NCI-H1105 treated with DMSO at 0.1 percent for 48 hours (cell line): ENCODE measurements around the gene C5.

ENCODE experiments used
- DNase-seq: peaks from one replicate; lab custom pipeline; 2025; lab: John Stamatoyannopoulos, UW

The C5 gene

DNA sequence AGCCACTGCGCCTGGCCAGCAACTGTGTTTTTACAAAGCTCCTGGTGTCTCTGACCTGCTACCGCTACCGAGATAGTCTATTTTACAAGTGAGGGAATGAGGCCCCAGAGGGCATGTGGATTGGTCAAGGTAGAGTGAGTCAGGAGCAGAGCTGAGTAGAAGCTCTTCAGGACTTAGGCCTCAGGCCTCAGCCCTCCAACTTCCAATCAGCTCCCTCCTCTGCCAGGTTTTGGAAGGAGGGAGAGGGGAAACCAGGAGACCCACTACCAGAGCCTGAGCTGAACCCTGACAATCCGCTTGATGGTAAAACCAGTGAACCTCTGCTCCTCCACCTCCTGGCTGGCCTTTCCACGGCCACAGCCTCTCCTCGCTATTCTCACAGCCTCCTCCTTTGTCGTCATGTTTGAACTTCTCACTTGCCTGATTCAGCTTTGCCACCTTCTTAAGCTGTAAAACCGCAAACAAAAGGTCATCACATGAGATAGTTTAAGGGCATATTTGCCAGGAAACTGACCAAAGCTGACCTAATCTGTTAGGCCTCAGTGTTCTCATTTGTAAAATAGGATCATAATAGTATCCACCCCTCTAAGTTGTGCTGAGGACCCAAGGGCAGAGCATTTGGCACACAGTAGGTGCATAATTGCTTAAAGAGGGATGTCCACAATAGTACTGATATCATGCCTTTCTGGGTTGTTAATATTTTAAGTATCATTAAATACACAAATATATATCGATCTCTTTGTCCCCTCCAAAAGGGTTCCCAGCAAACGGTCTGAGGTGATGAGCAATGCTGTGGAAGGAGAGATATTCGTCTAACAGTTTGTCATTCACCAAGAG, 125.2 kb downstream of the C5 start:
- DNase-seq, result no peak

DNA sequence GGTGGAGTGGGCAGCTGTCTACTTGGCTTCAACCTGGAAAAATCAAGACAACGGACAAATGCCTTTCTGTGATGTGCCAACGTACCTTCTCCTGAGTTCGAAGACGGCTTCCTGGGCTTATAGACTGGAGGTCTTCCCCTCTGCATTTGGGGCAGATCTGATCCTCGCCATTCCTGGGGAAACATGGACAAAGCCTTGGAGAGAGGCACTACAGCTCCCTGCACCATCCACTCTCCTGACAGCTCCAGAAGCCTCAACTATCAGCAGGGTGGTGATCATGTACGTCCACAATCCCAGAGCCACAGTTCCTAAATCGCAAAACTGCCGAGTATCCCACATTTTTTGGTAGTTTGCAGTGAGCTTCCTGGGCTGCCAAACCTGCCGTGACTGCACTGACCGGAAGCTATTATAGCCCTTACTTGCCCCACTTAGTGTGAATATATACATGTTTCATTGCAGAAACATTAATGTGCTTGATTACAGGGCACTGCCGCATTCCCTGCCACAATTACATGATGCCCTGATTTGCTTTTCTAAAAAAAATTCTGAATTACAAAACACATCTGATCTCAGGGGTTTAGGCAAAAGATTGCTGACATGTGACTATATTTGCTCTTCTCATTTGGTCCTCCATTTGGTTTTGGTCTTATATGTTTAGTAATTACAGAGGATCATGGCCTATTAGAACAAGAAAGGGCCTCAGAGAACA, 126.3 kb downstream of the C5 start:
- no peak for DNase-seq

DNA sequence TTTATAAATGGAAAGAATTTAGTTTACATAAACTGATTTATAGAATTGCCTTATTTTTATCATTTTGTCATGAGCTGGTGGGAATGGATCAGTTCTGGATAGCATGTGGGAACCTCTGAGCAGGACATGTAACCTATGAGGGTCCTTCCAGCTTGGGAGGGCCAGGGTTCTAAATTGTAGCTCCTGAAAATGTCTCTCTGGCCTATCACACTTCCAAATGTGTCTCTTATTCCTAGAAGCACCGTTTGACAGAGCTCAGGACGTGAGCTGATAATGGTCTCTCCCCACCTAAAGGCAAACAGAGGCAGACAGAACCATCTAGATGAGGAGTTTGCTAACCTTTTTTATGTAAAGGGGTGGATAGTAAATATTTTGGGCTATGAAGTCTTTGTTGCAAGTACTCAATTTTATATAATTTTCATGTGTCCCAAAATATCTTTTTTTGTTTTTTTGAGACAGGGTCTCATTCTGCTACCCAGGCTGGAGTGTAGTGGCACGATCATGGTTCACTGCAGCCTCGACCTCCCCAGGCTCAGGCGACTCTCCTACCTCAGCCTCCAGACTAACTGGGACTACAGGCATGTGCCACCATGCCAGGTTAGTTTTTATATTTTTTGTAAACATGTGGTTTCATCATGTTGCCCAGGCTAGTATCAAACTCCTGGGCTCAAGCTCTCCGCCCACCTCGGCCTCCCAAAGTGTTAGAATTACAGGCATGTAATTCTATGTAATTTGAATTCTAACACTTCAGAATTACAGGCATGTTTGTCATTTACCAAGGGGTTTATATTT, 127.5 kb downstream of the C5 start:
- DNase-seq, result no peak

DNA sequence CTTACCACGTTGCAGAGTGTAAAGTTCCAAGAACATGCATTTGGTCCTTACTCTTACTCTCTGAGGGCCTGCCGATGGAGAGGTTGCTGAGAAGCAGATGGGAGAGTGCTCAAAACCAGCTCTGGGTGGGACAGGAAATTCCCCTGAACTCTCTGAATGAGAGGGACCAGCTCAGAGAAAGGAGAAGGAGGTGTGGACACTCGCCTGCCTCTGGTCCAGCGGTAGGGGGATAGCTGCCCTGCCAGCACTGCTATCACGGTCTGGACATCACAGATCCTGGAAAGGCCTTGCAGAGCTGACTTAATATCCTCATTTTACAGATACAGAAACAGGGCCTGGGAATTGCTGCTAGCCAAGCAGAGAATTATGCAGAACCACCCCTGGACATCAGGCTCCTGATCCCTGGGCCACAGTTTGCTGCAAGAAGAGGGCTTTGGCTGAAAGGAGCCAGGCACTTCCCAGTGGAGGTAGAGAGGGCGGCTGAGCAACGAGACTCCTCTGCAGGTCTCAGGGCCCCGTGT, 128.4 kb downstream of the C5 start:
- no peak for DNase-seq

DNA sequence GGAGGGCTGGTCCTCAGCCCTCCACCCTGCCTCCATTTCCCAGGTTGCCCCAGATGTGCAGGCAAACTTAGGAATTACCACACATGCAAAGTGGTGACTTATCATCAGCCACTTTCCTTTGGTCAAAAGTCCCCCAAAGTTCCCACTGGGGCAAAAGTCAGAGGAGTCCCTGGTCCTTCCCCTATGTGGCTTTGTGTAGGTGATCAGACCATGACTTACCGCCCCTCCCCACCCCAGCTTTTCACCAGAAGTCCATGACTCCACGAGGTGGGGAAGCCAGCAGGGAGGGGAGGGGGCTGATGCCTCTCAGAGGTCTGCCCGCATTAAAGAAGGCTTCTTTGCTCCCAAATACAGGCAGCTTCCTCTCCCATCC, 129.3 kb downstream of the C5 start:
- no peak for DNase-seq

DNA sequence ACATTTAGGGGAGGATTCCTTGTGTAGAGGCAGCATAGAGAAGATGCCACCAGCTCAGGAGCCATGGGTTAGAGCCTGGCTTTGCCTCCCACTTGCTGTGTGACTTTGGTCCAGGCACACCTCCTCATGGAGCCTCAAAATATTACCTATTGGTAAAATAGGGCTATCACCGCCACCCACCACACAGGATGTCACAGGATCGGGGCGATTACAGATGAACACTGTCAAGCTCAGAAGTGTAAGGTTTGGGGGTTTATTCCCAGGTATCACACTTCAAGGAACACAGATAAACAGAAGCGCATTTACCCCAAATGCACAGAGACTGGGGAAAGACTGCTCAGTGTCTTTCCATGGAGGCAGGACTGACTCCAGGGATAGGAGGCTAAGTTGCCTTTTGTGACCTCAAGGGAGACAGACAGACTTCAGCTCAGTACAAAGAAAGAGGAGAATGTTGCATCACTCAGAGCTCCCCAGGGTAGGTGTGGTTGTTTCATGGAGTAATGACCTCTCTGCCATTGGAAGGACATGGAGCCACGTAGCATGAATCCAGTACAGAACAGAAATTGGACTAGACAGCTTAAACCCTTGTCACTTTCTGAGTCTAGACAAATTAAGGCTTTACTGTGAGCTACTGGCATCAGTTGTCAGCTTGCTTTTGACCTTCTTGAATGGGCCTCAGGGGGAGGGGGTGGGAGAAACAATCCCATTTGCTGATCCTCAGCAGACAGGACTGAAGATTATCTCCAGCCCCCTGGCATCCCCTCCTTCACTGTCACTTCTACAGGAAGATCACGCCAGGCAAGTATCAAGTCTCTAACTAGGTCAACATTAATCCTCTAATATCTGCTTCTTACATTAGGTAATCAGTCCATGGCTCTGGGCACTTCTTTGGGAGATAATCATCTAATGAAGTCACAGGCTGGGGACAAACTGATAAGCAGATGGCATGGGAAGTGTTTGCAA, 130.0 kb downstream of the C5 start:
- no peak for DNase-seq

DNA sequence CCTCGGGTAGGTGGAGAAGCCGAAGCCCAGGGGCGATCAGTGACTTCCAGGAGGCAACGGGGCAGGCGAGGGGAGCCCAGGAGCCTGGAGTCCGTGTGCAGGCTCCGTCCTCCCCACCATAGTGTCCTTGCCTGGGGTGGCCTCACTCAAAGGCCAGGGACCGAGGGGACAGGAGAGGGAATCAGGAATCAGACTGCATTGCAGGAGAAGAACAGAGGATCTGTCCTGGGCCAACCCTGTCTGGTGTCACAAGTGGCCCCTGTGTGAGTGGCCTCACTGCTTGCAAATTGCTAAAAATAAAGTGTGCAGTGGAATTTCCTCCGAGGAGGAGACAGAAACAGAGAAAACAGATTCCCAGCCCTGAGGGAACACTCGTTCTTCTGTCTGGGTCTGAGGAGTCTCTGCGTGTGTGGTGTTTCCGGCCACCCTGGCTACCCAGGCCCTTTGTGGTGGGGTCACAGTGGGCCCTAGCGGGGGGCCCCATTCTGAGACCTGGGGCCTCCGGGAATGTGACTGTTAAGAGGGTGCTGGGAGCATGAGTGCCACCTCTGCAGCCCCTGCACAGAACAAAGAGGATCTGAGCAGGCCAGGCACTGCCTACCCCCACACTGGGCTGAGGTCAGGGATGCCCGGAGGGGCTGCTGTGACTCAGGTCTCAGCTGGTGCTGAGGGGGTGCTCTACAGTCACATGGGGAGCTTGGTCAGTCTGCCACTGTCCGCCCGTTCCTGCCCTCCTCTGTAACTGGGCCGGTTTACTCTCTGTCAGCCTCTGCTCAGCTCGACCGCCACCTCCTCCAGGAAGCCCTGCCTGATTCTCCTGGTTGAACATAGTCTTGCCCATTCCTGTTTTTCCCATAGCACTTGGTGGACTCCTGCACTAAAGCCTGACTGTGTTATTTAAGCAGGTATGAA, 130.9 kb downstream of the C5 start:
- DNase-seq, result no peak

DNA sequence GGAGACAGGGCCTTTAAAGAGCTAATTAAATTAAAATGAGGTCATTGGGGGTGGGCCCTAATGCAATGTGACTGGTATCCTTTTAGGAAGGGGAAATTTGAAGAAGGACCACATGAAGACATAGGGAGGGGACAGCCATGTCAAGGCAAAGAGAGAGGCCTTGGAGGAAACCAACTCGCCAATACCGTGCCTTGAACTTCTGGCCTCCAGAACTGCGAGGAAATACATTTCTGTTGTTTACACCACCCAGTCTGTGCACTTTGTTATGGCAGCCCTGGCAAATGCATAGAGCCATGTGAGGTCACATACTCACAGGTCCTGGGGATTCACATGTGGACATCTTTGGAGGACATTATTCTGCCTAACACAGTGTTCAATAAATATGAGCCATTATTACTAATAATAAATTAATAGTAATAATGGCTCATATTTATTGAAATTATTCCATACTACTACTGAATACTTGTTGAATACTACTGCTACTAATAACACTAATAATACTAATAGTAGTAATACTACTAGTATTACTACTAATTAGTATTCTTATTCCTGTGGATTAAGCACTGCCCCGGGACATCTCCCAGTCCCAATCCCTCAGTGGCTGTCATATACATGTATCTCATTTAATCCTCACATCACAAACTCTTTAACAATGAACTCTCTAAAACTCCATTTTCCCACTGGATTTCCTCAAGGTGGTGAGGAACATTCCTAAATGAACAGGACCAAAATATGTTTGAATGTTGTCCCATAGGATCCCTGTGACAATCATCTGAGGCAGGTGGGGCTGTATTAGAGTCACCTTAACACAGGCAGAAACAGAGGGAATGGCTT, 131.9 kb downstream of the C5 start:
- DNase-seq, result no peak

DNA sequence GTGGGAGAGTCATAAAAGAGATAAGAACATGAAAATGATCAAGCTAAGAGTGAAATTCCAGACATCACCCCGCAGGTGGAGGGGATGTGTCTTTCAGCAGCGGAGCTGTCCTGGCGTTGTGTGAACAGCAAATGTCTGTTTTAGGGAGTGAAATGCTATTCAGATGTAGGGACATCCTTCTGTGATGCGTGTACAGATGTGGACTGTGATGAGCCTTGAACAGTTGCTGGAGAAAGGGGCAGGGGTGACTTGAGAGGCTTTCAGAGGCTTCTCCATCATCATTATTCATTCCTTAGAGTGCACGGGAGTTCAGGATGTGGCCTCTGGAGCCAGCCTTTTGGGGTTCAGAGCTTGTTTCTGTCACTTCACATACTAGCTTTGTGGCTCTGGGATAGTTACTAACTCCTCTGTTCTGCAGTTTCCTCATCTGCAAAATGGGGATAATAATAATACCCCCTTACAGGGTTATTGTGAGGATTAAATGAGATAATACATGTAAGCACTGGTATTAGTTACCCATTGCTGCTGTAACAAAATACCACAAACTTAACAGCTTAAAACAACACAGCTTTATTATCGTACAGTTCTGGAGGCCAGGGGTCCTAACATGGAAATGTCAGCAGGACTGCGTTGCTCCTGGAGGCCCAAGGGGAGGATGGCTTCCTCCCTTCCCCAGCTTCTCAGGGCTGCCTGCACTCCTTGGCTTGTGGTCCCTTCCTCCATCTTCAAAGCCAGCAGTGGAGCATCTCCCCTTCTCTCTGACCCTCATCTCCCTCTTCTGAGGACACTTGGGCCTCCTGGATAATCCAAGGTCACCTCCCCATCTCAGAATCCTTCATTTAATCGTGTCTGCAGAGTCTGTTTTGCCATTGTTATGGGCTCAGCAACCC, 132.8 kb downstream of the C5 start:
- DNase-seq, result no peak

DNA sequence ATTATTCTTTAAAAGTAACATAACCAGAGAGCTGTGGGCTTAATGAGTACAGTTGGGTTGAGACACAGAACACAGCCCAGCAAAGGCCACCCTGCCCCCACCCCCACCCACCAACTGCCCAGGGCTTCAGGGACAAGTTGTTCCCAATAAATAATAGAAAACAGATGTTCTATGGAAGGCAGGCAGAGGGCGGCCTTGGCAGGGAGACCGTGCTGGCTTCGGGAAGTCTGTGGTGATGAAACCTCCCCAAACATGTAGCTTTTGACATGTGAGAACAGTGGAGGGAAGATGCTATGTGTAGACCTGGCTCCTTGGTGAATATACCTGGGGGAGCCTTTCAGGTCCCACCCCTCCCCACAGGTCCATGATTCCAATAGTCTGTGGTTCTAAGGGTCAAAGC, 133.5 kb downstream of the C5 start:
- DNase-seq, result no peak

DNA sequence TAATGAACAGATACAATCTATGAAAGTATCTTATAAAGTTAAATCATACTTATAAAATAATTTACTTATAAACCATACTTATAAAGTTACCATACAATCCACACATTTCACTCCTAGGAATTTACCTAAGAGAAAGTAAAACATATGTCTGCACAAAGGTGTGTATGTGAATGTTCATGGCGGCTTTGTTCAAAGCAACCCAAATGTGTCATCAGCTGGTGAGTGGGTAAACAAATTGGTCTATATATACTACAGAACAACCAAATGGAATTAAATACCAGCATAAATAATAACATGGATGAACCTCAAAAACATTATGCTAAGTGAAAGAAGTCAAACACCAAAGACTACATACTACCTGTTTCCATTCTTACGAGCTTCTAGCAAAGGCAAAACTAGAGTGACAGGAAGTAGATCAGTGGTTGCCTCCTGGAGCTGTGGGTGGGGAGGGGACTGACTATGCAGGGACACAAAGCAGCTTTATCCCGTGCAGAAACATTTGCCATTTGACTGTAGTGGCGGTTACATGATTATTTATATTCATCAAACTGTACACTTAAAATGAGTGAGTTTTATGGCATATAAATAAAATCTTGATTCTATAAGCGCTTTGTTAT, 134.1 kb downstream of the C5 start:
- DNase-seq, result no peak

DNA sequence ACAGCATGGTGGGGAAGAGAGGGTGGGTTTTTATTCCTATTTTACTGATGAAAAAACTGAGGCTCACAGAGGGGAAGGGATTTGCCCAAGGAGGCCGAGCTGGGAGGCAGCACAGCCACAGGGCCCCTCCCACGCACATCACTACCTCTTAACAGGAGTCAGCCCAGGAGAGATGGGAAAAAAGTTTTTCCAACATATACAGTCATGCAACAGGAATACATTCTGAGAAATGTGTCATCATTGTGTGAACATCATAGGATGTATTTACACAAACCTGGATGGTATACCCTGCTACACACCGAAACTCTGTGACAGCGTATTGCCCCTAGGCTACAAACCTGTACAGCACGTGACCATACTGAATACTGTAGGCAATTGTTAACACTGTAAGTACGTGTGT, 135.1 kb downstream of the C5 start:
- DNase-seq, result no peak

DNA sequence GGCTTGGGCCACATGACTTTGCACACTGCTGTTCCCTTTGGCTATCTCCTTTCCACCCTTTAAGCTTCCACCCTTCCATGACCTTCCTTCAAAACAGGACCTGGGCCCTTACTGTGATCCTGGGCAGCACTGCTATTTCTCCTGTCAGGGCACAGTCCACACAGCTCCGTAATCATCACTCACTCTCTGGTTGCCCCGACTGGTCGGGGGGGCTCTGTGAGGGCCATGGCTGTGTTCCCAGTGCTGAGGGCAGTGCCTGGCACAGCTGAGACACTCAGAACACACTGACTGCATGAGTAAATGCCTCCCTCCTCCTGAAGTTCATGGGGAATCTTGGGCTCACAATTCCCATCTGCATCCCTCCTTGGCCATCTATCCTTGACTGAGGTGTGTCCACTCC, 135.7 kb downstream of the C5 start:
- no peak for DNase-seq

DNA sequence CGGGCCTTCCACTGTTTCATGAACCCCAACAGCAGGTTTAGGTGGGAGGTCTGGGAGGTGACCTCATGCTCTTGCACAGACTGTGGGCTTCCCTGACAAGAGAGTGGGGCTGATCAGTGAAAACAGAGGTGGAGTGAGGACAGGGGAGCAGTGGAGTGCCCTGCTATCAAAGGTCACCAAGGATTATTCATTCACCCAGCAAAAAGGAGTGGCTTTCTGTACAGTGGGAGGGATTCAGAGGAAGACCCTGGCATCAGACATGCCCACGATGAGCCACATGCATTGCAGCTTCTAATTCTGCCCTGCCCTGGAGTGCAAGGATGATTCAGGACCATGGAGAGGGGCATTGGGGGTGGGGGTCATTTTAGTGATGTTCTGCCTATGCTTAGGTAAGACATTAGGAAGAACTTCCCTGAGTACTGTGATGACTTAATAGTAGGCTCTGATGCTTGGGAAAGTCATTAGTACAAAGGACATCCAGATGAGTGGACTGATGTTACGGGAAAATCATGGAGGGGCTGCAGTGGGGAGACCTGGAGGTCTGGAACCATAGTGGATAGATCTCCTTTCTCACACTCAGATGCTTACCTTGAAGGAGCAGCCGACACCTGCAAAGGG, 136.3 kb downstream of the C5 start:
- DNase-seq, result no peak

DNA sequence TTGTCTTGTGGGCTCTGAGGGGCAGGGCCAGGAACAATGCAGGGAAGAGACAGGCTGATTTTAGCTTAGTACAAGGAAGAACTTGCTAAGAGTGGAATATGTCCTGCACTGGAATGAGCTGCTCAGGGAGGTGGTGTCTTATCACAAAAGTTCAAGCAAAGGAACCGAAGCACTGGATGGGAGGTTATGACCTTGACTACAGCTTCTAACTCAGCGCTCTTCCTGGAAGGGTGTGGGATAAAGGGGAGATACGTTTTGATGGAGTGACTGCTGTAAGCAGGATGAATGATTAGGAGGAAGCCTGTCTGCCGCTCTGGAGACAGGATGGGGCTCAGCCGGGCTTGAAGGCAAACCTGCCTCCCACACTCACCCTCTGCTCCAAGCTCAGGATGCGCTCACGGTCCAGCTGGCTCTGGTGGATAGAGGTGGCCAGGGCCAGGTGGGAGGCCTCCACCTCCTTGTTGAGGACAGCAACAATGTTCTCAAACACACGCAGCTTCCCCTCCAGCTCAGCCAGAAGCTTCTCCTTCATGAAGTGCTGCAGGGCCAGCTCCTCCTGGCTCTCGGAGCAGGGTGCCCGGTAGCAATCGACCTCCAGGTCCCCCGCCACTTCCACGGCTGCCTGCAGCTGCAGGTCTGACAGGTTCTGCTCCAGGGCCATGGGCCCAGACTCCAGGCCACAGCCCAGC, 137.0 kb downstream of the C5 start:
- no peak for DNase-seq

DNA sequence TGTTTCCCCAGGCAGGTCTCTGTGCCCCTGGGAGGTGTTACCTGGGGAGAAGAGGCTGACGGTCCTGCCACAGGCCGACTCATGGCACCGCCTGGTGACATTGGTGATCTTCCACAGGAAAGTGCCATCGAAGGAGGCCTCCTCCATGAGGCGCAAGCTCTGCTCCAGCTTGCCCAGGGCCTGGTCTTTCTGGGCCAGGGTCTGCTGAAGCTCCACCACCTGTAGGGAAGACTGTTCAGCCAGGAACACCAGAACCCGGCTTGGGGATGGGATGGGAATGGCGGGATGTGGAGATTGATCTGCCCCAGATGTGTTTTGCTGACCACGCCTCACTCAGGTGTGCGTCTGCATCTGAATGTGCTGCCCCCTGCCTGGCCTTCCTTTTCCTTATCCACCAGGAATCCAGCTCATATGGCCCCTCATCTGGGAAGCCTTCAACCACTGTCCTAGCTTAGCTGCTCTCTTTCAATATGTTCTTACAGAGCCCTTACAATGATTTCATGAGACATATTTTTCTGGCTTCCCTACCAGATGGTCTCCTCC, 138.7 kb downstream of the C5 start:
- DNase-seq, result no peak

DNA sequence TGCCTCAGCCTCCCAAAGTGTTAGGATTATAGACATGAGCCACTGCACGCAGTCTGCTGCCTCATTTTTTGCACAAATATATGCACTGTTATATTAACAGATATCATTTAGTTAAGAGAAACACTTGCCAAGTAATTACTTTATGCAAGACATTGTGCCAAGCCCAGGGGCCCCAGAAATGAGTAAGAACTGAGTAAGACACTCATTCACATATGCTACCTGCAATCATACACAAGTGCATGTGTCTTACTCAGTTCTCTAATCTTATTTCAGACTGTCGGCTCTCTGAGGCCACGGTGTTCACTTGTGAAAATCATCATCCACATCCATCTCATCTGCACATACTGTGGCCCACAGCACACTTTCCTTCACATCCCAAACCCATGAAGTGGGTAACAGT, 139.4 kb downstream of the C5 start:
- no peak for DNase-seq
